Neutrophil (primary cell): ENCODE results near the gene SHC2.

Experiments used
- H3K27ac ChIP-seq: fragments of 200-600 bp; sonication (generic); 2 replicates; pipeline ENCODE4 v1.5.1; 2016; ENCODE audit warnings: mild to moderate bottlenecking, moderate library complexity
- H3K27me3 ChIP-seq: fragments of 200-600 bp; sonication (generic); 2 replicates; pipeline ENCODE4 v1.6.0; 2016; ENCODE audit warnings: mild to moderate bottlenecking
- H3K36me3 ChIP-seq: fragments of 200-600 bp; sonication (generic); 2 replicates; pipeline ENCODE4 v1.5.1; 2017
- H3K4me1 ChIP-seq, 2 experiments: fragments of 200-600 bp in 1 of 2; sonication (generic) in 1 of 2; 1 replicate in 1 of 2; 2 replicates in 1 of 2; pipeline versions ENCODE4 v1.5.1 to v1.6.1; 2013 to 2016; ENCODE audit warnings: low read depth in 1 of 2, low read length in 1 of 2, mild to moderate bottlenecking in 1 of 2, moderate library complexity in 1 of 2; ENCODE audit not compliant: control insufficient read depth in 1 of 2, insufficient read depth in 1 of 2
- H3K4me3 ChIP-seq, 2 experiments: fragments of 200-600 bp in 1 of 2; sonication (generic) in 1 of 2; 1 replicate in 1 of 2; 2 replicates in 1 of 2; pipeline ENCODE4 v1.5.1; 2013 to 2016; ENCODE audit warnings: low read depth in 1 of 2, low read length in 1 of 2, mild to moderate bottlenecking in 1 of 2, moderate library complexity in 1 of 2
- H3K9me3 ChIP-seq: fragments of 200-600 bp; sonication (generic); 2 replicates; pipeline ENCODE4 v1.5.1; 2016
- CTCF ChIP-seq: fragments of 200-600 bp; sonication (generic); IDR thresholded peaks from 2 replicates; pipeline ENCODE4 v1.5.1; 2016; ENCODE audit warnings: antibody characterized with exemption

SHC2 gene

DNA sequence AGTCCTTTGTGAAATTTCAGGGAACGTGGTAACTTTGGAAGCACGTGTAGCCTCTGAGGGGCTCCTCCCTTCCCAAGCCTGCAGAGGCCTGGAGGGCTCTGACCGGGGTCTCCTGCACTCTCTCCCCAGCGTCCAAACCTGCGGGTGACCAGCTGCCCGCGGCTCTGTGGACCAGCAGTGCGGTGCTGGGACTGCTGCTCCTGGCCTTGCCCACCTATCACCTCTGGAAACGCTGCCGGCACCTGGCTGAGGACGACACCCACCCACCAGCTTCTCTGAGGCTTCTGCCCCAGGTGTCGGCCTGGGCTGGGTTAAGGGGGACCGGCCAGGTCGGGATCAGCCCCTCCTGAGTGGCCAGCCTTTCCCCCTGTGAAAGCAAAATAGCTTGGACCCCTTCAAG is 43.8 kb upstream of the SHC2 start:
- Histone ChIP-seq H3K9me3 (no peaks in the 10 kb centered on the region), H3K27ac (peak overlapping the region; percentile 98), H3K27me3 (peaks cover 9% of the 10 kb centered on the region), H3K4me1 (peaks cover 62 to 68% of the 10 kb centered on the region in 2 experiments), H3K36me3 (no peaks in the 10 kb centered on the region), H3K4me3 (no peak overlapping the region)
- no peak for TF ChIP-seq CTCF

DNA sequence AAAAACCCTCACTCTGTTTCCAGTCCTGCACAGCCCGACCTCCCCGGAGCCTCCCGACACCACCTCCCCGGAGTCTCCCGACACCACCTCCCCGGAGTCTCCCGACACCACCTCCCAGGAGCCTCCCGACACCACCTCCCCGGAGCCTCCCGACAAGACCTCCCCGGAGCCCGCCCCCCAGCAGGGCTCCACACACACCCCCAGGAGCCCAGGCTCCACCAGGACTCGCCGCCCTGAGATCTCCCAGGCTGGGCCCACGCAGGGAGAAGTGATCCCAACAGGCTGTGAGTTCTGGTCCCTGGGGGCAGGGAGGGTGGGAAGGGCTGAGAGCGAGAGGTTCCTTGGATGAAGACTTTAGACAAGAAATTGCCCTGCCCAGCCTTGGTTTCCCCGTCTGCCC is 40.8 kb upstream of the SHC2 start:
- peak overlapping the region in 1 of 2 experiments; percentile 49 for H3K4me3 ChIP-seq
- peaks cover 38% of the 10 kb centered on the region for H3K27me3 ChIP-seq

DNA sequence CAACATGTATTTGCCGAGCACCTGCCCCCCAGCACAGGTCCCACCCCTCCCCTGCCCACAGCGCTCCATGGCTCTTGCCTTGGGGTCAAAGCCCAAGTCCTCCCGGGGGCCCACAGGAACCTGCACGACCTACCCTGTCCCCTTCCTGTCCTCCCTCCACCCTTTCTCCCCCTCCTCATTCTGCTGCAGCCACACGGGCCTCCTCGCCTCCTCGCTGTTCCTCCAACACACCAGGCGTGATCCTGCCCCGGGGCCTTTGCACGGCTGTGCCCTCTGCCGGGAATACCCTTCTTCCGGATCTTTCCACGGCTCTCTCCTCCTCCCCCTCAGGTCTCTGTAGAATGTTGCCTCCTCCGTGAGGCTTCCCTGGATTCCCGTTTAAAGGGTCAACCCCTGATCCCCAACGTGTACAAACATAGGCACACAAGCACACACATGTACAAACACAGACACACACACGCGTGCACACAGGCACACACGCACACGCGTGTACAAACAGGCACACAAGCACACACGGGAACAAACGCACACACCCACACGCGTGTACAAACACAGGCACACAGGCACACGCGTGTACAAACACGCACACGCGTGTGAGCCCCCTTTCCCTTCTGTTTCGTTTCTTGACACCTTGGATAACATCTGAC is 38.3 kb upstream of the SHC2 start:
- H3K27ac ChIP-seq = no peak overlapping the region
- peaks cover 42 to 63% of the 10 kb centered on the region in 2 experiments for H3K4me1 ChIP-seq
- peaks cover 62% of the 10 kb centered on the region for H3K27me3 ChIP-seq
- no peaks in the 10 kb centered on the region for H3K9me3 ChIP-seq
- no peaks in the 10 kb centered on the region for H3K36me3 ChIP-seq
- H3K4me3 ChIP-seq = no peak overlapping the region
- TF ChIP-seq CTCF = no peak

More for the DNA sequence above, 40.8 kb upstream of the SHC2 start:
- H3K4me1 ChIP-seq = peaks cover 59 to 72% of the 10 kb centered on the region in 2 experiments
- no peaks in the 10 kb centered on the region for H3K36me3 ChIP-seq
- peak overlapping the region; percentile 99 for H3K27ac ChIP-seq
- TF ChIP-seq CTCF = no peak
- H3K9me3 ChIP-seq = no peaks in the 10 kb centered on the region

DNA sequence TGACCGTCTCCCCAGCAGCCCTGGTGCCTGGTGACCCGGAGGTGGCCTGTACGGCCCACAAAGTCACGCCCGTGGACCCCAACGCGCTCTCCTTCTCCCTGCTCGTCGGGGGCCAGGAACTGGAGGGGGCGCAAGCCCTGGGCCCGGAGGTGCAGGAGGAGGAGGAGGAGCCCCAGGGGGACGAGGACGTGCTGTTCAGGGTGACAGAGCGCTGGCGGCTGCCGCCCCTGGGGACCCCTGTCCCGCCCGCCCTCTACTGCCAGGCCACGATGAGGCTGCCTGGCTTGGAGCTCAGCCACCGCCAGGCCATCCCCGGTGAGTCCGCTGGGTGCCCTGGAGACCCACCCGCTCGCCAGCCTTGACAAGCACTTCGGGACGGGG is 37.7 kb upstream of the SHC2 start:
- H3K9me3 ChIP-seq = no peaks in the 10 kb centered on the region
- no peak overlapping the region for H3K27ac ChIP-seq
- no peaks in the 10 kb centered on the region for H3K36me3 ChIP-seq
- peaks cover 39 to 59% of the 10 kb centered on the region in 2 experiments for H3K4me1 ChIP-seq
- H3K27me3 ChIP-seq = peaks cover 68% of the 10 kb centered on the region
- H3K4me3 ChIP-seq = peak overlapping the region in 1 of 2 experiments; percentile 53
- no peak for TF ChIP-seq CTCF

- peak overlapping the region; percentile 30 to 53 for H3K4me3 ChIP-seq
- no peak for TF ChIP-seq CTCF
- H3K9me3 ChIP-seq = no peaks in the 10 kb centered on the region
- peak overlapping the region; percentile 10 for H3K27ac ChIP-seq
- peaks cover 35 to 55% of the 10 kb centered on the region in 2 experiments for H3K4me1 ChIP-seq
- peaks cover 71% of the 10 kb centered on the region for H3K27me3 ChIP-seq
- H3K36me3 ChIP-seq = no peaks in the 10 kb centered on the region
These were observed 37.2 kb upstream of the SHC2 start for GRCh38 chr19:497869-498510.
